Gastrocnemius medialis (tissue), 4 donors: Measurements from ENCODE around the gene AGRP.

Experiments used
- CTCF ChIP-seq, 5 experiments: fragments of 450-650 bp in 3 of 5; fragments of 200-600 bp in 2 of 5; sonication (generic) in 2 of 5; IDR thresholded peaks in 4 of 5; conservative IDR thresholded peaks in 1 of 5; 1 replicate in 4 of 5; 2 replicates in 1 of 5; pipeline ENCODE4 v1.5.1; 2016 to 2019; ENCODE audit warnings: antibody characterized with exemption in 5 of 5, mild to moderate bottlenecking in 3 of 5, moderate library complexity in 3 of 5
- POLR2A ChIP-seq, 2 donors: fragments of 450-650 bp; IDR thresholded peaks; one replicate each; pipeline ENCODE4 v1.6.1; 2017; ENCODE audit warnings: antibody characterized with exemption in 2 of 2, mild to moderate bottlenecking in 2 of 2, moderate library complexity in 2 of 2

GRCh38 chr16:67445126-67445426 is 38.3 kb downstream of the AGRP start:
- TF ChIP-seq CTCF (IDR thresholded peaks at IDR 0.05 in 4 of 5, conservative IDR thresholded peaks at IDR 0.05 in 1 of 5) (no peak), POLR2A (IDR thresholded peaks at IDR 0.05) (no peak)
